ENCODE data around the gene GOLGA8K.
"Not testable (repeated sequence)": the region's sequence is repeated elsewhere in the genome, so short reads cannot be mapped to it uniquely, and the experiment has no call there.

GRCh38 chr15:32358462-32358861 lies 44.6 kb downstream of the GOLGA8K start:
- TF ChIP-seq LEF1 (IDR thresholded peaks at IDR 0.05; ENCODE audit: borderline replicate concordance); ELF4 (IDR thresholded peaks at IDR 0.05); FOXA1 (IDR thresholded peaks at IDR 0.05); BHLHE40 (IDR thresholded peaks at IDR 0.05; ENCODE audit: borderline replicate concordance); FOXK2 (IDR thresholded peaks at IDR 0.05): not testable (repeated sequence)

Measured in HEK293T (cell line).